HG03565 (cell line): ENCODE data around the gene EMX2.

ENCODE experiments used
- ATAC-seq: cut with Tn5 transposase; IDR thresholded peaks from one replicate; pipeline ENCODE4 v1.9.1; 2021; ENCODE audit warnings: mild to moderate bottlenecking, moderate library complexity; ENCODE audit not compliant: unreplicated experiment

Gene EMX2

DNA sequence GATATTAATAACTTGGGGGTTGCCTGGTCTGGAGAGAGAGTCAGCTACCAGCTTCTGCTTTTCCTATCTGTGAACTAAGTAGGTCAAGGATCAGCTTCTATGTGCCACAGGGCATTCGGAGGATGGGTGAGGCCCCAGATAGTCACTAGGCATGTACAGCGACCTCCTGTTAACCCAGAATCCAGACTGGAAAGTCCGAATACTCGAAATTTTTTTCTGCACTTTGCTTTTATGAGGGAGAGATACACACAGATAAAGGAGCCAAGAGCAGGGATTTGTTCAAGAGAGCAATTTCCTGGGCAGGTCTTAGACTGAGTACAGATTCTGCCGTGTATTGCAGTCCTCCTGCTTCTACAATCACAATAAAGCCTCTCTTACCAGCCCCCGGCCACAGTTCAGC, 54.2 kb downstream of the EMX2 start:
- ATAC-seq = no peak

- no peak for ATAC-seq
Observed at GRCh38 chr10:117597216-117597615, 54.7 kb downstream of the EMX2 start.
